Stimulated activated CD8-positive, alpha-beta memory T cell treated with anti-CD3 and anti-CD28 coated beads, Interleukin-4, amount 100 ng/mL, for 1 hour (primary cell): ENCODE measurements around the gene PHF12.

Experiments
- DNase-seq, 2 donors: peaks; one replicate each; pipeline ENCODE4 v3.0.0-alpha.2; 2020; ENCODE audit warnings: low read depth in 2 of 2, low spot score in 1 of 2

Gene PHF12

DNA sequence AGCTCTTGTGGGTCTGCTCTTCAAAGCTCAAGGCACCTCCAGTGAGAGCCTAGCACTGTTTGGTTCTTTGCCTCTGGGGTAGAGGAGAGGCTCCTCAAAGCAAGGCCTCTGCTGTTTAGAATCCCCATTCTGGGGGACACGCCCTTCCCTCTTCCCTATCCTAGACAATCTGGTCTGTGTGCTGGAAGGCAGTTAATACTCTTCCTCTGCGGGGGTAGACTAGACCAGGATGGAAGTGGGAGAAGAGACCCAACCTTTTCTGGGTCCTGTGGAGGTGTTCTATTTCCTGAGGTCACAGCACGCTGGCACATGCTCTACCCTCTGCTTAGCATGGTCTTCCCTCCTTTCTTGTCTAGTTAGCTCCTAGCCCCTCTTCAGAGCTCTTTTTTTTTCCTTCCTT, 88.8 kb downstream of the PHF12 start:
- no peak for DNase-seq

DNA sequence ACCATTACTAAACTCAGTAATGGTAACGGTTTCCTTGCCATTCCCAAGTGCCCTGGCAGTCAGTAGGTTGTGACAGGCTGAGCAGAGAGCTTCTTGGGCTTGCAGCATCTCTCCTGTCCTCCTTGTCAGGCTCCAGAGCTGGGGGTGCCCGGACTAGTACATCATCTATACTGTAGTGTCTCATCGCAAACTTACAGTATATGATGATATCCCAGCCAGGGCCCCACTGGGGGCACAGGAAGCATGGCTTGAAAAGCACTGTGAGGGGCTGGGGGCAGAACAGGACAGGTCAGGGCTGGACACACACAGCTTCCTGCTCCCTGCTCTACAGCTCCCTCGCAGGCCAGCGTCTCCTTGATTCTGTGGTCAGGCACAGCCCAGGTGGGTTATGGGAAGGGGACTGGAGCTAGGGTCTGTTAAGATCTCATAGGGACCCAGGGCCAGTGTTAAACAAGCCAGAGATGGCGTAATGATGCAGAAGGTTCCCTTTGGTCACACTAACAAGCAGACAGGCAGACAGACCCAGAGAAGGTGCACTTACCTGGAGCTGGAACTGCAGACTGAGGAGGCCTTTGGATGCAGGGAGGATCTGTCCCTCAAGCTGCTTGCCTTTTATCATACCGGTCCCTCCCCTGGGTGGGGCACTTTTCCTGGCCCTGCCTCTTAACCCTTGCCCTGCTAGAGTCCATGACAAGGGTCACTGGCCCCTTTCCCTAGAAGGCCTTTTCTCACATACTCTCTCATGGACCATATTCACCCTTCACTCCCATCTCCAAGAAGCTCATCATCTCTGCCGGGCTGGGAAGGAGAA, 89.7 kb downstream of the PHF12 start:
- no peak for DNase-seq

DNA sequence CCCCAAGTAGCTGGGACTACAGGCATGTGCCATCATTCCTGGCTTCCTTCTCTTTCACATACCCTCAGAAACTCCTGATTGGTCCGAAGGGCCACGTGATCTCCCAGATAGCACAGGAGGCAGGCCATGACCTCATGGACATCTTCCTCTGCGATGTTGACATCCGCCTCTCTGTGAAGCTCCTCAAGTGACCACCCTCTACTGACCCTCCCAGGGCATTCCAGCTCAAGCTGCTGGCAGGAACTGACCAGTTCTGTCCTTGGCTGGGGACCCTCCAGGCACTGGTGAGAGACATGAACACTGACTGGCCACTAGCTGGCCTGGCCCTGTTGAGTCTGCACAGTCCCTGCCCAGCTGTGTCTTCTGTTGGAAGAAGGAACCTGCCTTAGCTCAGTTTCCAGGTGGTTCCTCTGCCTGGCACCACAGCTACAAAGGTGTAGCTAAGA, 90.9 kb downstream of the PHF12 start:
- DNase-seq: no peak

DNA sequence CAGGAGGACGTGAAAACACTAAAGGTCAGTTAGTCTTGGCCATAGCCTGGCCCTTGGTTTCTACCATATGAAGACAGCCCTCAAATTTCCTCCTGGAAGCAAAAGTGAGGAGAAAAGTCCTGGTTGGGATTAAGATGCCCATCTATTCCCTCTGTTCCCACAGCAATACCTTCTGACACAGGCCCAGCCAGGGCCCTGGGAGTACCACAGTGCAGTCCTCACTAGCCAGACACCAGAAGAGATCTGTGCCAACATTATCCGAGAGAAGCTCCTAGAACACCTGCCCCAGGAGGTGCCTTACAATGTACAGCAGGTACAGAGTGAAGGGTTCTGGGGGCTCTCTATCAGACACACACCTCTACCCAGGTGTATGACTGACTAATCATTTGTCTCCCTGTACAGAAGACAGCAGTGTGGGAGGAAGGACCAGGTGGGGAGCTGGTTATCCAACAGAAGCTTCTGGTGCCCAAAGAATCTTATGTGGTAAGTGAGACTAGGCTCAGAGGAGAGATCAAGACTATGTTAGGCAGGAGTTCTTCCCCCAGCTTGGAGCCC, 92.4 kb downstream of the PHF12 start:
- DNase-seq: no peak

DNA sequence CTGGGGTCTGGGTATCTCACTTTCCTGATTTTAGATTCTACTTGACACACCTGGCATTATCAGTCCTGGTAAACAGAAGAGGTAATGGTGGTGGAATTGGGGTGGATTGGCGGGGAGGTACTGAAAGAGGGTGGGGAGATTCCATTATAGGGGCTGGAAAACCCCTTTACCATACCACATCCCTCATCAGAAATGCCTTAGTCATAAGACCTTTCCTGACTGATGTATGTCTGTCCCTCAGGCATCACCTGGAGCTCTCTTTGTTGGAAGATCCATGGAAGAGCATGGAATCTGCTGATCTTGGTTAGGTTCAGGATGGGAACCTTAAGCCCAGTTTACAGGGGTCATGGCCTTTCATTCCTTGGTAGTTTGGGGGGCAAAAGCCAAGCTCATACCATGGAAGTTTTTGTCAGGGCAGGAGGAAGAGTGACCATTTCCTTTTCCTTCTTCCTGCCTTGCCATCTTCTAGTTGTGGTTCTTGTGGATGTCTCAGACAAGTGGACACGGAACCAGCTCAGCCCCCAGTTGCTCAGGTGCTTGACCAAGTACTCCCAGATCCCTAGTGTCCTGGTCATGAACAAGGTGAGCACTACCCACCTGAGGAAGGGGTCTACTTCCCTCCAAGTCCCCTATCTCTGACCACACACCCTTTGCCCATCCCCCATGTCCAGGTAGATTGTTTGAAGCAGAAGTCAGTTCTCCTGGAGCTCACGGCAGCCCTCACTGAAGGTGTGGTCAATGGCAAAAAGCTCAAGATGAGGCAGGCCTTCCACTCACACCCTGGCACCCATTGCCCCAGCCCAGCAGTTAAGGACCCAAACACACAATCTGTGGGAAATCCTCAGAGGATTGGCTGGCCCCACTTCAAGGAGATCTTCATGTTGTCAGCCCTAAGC, 93.2 kb downstream of the PHF12 start:
- DNase-seq: no peak

DNA sequence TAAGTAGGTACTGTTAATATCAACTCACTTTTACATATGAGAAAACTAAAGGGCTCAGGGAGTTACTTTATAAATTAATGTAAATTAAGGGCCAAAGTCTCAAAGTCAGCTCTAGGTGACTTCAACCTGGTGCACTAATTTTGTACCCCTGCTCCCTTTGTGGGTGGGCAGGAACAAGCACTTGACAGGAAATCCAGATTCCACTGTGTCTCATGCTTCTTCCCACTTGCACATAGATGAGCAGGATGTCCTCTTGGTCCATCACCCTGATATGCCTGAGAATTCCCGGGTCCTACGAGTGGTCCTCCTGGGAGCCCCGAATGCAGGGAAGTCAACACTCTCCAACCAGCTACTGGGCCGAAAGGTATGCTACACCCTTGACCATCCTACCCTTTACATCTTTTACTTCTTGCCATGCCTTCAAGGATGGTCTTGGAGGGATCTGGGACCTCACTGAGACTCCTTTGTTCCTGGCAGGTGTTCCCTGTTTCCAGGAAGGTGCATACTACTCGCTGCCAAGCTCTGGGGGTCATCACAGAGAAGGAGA, 95.2 kb downstream of the PHF12 start:
- DNase-seq: no peak

DNA sequence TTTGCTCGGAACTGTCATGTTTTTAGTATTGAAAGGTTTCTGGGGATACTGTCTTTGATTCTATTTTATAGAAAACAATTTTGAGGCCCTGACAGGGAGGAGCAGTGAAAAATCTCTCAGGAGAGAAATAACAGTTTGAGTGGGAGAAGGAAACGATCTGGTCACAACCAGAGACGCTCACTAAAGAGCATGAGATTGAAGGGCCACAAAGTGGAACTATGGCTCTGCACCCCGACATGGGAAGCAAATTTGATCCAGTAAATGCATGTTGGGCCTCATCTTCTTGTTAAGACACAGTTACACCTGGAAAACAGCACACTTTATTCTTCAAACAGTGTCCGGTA, 96.0 kb downstream of the PHF12 start:
- no peak for DNase-seq
